ENCODE results near the gene ZBTB49.
"Not testable (repeated sequence)": the region's sequence is repeated elsewhere in the genome, so short reads cannot be mapped to it uniquely, and the experiment has no call there.

The ZBTB49 gene

GRCh38 chr4:4289941-4290850 lies at the start of gene ZBTB49, which contains the start of gene LYAR:
ZBTB49 (plus strand) TSS chr4:4290251; CDS start chr4:4299946, 9,695 bp downstream.
LYAR (minus strand) TSS chr4:4290154; CDS start chr4:4283742, 6,412 bp downstream.
- TF ChIP-seq, protein P1, sequence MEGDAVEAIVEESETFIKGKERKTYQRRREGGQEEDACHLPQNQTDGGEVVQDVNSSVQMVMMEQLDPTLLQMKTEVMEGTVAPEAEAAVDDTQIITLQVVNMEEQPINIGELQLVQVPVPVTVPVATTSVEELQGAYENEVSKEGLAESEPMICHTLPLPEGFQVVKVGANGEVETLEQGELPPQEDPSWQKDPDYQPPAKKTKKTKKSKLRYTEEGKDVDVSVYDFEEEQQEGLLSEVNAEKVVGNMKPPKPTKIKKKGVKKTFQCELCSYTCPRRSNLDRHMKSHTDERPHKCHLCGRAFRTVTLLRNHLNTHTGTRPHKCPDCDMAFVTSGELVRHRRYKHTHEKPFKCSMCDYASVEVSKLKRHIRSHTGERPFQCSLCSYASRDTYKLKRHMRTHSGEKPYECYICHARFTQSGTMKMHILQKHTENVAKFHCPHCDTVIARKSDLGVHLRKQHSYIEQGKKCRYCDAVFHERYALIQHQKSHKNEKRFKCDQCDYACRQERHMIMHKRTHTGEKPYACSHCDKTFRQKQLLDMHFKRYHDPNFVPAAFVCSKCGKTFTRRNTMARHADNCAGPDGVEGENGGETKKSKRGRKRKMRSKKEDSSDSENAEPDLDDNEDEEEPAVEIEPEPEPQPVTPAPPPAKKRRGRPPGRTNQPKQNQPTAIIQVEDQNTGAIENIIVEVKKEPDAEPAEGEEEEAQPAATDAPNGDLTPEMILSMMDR (IDR thresholded peaks at IDR 0.05; ENCODE audit: insufficient read depth, low read depth, low read length, missing control alignments) = no peak
- peak within 1 kb of the TSS; percentile 95 for H3K4me3 ChIP-seq (ENCODE audit: low read length)
- DNase-seq (ENCODE audit: low read depth) = peak; percentile 96

DNA sequence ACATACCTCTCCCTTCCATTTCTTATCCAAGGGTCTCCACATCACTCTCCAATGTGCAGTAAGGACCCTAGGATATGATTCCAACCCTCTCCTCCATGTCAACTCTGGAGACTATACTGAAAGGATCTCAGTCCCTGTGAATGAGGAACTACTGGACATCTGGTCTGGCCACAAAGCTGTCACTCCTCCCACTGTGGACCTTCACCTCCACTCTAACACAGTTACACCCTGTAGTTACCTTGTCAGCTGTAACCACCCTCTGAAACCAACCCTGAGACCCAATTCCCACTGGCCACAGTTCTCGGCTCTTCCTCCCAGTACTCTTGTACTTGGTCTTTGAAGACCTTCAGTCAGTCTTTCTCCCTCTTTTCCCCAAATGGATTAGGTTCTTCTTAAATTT lies 44.9 kb upstream of the ZBTB49 start:
- DNase-seq (ENCODE audit: low read depth) = no peak
- H3K4me3 ChIP-seq (ENCODE audit: low read length) = no peak overlapping the region
- TF ChIP-seq, protein P1 (IDR thresholded peaks at IDR 0.05; ENCODE audit: insufficient read depth, low read depth, low read length, missing control alignments) = no peak

GRCh38 chr4:4247696-4248028 lies 42.4 kb upstream of the ZBTB49 start:
- TF ChIP-seq, protein P1 (IDR thresholded peaks at IDR 0.05; ENCODE audit: insufficient read depth, low read depth, low read length, missing control alignments) = no peak
- no peak for DNase-seq (ENCODE audit: low read depth)
- H3K4me3 ChIP-seq (ENCODE audit: low read length) = peak overlapping the region; percentile 90

DNA sequence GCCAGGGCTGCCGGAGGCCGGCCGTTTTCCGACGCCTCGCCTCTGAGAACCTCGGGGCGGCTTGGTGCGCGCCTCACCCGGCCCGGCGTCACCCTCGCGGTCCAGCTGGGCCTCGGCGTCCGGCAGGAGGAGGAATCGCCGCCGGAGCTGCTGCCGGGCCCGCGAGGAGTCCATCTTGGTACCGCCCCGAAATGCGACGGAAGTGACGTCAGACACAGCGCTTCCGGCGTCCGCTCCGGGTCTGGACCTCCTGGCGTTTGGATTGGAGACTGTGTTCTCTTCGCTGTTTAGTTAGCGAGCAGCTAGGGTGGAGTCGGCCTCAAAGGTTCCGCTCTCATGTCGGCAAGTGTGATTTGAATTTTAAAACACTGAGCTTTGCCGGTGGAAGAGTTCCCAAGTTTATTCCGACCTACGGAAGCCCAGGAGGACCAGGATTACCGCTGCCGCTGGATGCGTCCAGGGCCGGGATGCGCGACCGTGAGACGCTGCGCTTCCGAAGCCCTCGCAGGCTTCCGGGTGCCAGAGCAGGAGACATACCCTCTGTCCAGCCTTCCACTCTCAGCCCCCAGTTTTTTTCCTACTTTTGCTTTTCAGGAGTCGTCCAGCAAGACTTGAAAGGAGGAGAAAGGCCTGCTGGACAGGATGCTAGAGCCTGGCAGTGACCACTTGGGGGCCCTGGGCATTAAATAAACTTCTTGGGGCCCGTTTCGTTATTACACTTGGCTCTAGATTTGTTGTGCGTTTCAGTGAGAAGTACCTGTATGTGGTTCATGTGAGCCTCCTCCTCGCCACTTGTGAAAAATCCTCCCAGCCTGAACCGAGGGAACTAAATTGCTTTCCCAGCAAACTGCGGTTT lies 41.8 kb upstream of the ZBTB49 start, which contains the start of gene TMEM128:
Gene TMEM128 (minus strand): TSS at position 195 of the 856 bp plus-strand sequence. CDS start 21 bp downstream, at position 174.
- TF ChIP-seq, protein P1 (IDR thresholded peaks at IDR 0.05; ENCODE audit: insufficient read depth, low read depth, low read length, missing control alignments) = peak; percentile 19
- H3K4me3 ChIP-seq (ENCODE audit: low read length) = peak within 1 kb of the TSS; percentile 90
- DNase-seq (ENCODE audit: low read depth) = peak; percentile 94

GRCh38 chr4:4248885-4249203 lies 41.2 kb upstream of the ZBTB49 start:
- DNase-seq (ENCODE audit: low read depth) = no peak
- H3K4me3 ChIP-seq (ENCODE audit: low read length) = peak overlapping the region; percentile 90
- TF ChIP-seq, protein P1 (IDR thresholded peaks at IDR 0.05; ENCODE audit: insufficient read depth, low read depth, low read length, missing control alignments) = no peak

- not testable (repeated sequence) for H3K4me3 ChIP-seq (ENCODE audit: low read length); DNase-seq (ENCODE audit: low read depth)
Measured at GRCh38 chr4:4249342-4249741, 40.7 kb upstream of the ZBTB49 start.

GRCh38 chr4:4249866-4250265 lies 40.2 kb upstream of the ZBTB49 start:
- TF ChIP-seq, protein P1 (IDR thresholded peaks at IDR 0.05; ENCODE audit: insufficient read depth, low read depth, low read length, missing control alignments) = no peak
- DNase-seq (ENCODE audit: low read depth) = no peak
- H3K4me3 ChIP-seq (ENCODE audit: low read length) = no peak overlapping the region

All from epithelial cell of esophagus (primary cell).